IMR-90 (cell line): Measurements from ENCODE around the gene MTHFS. TPM values are rescaled to one million over a fixed set of nuclear protein-coding genes. Genes with fewer than 3 reads are reported as not detected.
A peak's percentile ranks its signal among the peaks of the same experiment; 100 is the strongest.

ENCODE experiments used
- ATAC-seq: fragments of 200-7000 bp; cut with Tn5 transposase; 2 replicates; pipeline ENCODE4 v1.9.1; 2020; ENCODE audit warnings: low read depth, mild to moderate bottlenecking, moderate library complexity
- BruUV-seq: library from RNA; stranded (reverse); fragments of 400-500 nt; replicated peaks from 2 replicates; lab custom pipeline; 2021; lab: Mats Ljungman, UMichigan
- CTCF ChIA-PET: fragments of 300-600 bp; formaldehyde crosslinking; extraction: SDS; loops from one replicate; lab custom pipeline; 2021; ENCODE audit warnings: antibody characterized with exemption; lab: Yijun Ruan, JAX
- POLR2A ChIA-PET: fragments of 300-600 bp; sonication (Branson Sonifier 250); formaldehyde crosslinking; loops from one replicate; lab custom pipeline; 2022; ENCODE audit warnings: antibody characterized with exemption; ENCODE audit not compliant: unreplicated experiment; lab: Charles Lee
- DNase-seq: peaks from one replicate; pipeline ENCODE4 v3.0.0; 2013
- H2AFZ ChIP-seq: replicated peaks from 2 replicates; pipeline ENCODE3; 2013; ENCODE audit warnings: low read length, mild to moderate bottlenecking; ENCODE audit not compliant: poor library complexity
- H2AK5ac ChIP-seq: 2 replicates; pipeline ENCODE4 v1.6.1; 2013; ENCODE audit warnings: low read depth, low read length, inconsistent platforms
- H2AK9ac ChIP-seq: replicated peaks from 2 replicates; pipeline ENCODE3; 2013; ENCODE audit warnings: mild to moderate bottlenecking, low read depth, low read length, moderate library complexity; ENCODE audit not compliant: poor library complexity
- H2BK120ac ChIP-seq: 2 replicates; pipeline ENCODE4 v1.6.1; 2013; ENCODE audit warnings: low read depth, low read length, inconsistent platforms
- H2BK15ac ChIP-seq: 3 replicates; pipeline ENCODE4 v1.6.1; 2013; ENCODE audit warnings: low read depth, low read length, inconsistent platforms
- H2BK20ac ChIP-seq: 2 replicates; pipeline ENCODE4 v1.6.1; 2013; ENCODE audit warnings: low read depth, mild to moderate bottlenecking, inconsistent platforms, low read length, moderate library complexity
- H2BK5ac ChIP-seq: 2 replicates; pipeline ENCODE4 v1.6.1; 2013; ENCODE audit warnings: mild to moderate bottlenecking, low read depth, low read length, inconsistent platforms; ENCODE audit not compliant: poor library complexity, severe bottlenecking
- H3K14ac ChIP-seq: replicated peaks from 2 replicates; pipeline ENCODE4 v1.6.1; 2013; ENCODE audit warnings: low read depth, low read length, inconsistent platforms
- H3K18ac ChIP-seq: 2 replicates; pipeline ENCODE4 v1.6.1; 2013; ENCODE audit warnings: low read depth, low read length, control low read depth
- H3K23ac ChIP-seq: 2 replicates; pipeline ENCODE4 v1.6.1; 2013; ENCODE audit warnings: low read depth, low read length, inconsistent platforms
- H3K27ac ChIP-seq: 2 replicates; pipeline ENCODE4 v1.5.1; 2013; ENCODE audit warnings: mild to moderate bottlenecking, control low read depth, low read length; ENCODE audit not compliant: insufficient read depth
- H3K27me3 ChIP-seq: 2 replicates; pipeline ENCODE4 v1.6.1; 2013; ENCODE audit warnings: low read length; ENCODE audit not compliant: control insufficient read depth, insufficient read depth
- H3K36me3 ChIP-seq: 2 replicates; pipeline ENCODE4 v1.6.1; 2013; ENCODE audit warnings: low read length, mixed read lengths; ENCODE audit not compliant: control insufficient read depth, insufficient read depth
- H3K4ac ChIP-seq: 2 replicates; pipeline ENCODE4 v1.6.1; 2013; ENCODE audit warnings: low read depth, low read length, inconsistent platforms
- H3K4me1 ChIP-seq: 2 replicates; pipeline ENCODE4 v1.6.1; 2013; ENCODE audit warnings: low read length, mixed read lengths; ENCODE audit not compliant: control insufficient read depth, insufficient read depth
- H3K4me2 ChIP-seq: 2 replicates; pipeline ENCODE4 v1.6.1; 2013; ENCODE audit warnings: low read depth, mild to moderate bottlenecking, control low read depth, low read length, moderate library complexity
- H3K4me3 ChIP-seq: 2 replicates; pipeline ENCODE4 v1.5.1; 2013; ENCODE audit warnings: low read depth, mild to moderate bottlenecking, control low read depth, low read length, moderate library complexity; ENCODE audit not compliant: insufficient read depth
- H3K56ac ChIP-seq: 2 replicates; pipeline ENCODE4 v1.6.1; 2013; ENCODE audit warnings: low read length, inconsistent platforms; ENCODE audit not compliant: insufficient read depth; ENCODE audit errors: extremely low read depth
- H3K79me1 ChIP-seq, 2 experiments: 2 replicates each; pipeline ENCODE4 v1.6.1; 2013; ENCODE audit warnings: low read length in 2 of 2, inconsistent platforms in 1 of 2, low read depth in 1 of 2
- H3K9ac ChIP-seq: 2 replicates; pipeline ENCODE4 v1.6.1; 2013; ENCODE audit warnings: low read depth, low read length, control low read depth
- H3K9me1 ChIP-seq: 2 replicates; pipeline ENCODE4 v1.6.1; 2013; ENCODE audit warnings: low read length, inconsistent platforms; ENCODE audit not compliant: insufficient read depth
- H3K9me3 ChIP-seq: 2 replicates; pipeline ENCODE4 v1.6.1; 2013; ENCODE audit warnings: low read length; ENCODE audit not compliant: control insufficient read depth, insufficient read depth
- H4K20me1 ChIP-seq: 2 replicates; pipeline ENCODE4 v1.6.1; 2013; ENCODE audit warnings: low read length, inconsistent platforms; ENCODE audit not compliant: insufficient read depth
- H4K5ac ChIP-seq: 2 replicates; pipeline ENCODE4 v1.6.1; 2013; ENCODE audit warnings: mild to moderate bottlenecking, low read depth, low read length, control low read depth
- H4K8ac ChIP-seq, 2 experiments: 2 replicates each; pipeline ENCODE4 v1.6.1; 2013; ENCODE audit warnings: low read depth in 2 of 2, low read length in 2 of 2, control low read depth in 1 of 2, inconsistent platforms in 1 of 2
- H4K91ac ChIP-seq: 2 replicates; pipeline ENCODE4 v1.6.1; 2013; ENCODE audit warnings: low read depth, low read length, inconsistent platforms; ENCODE audit not compliant: insufficient read depth
- BHLHE40 ChIP-seq: fragments of 150-350 bp; IDR thresholded peaks from 2 replicates; pipeline ENCODE4 v1.6.1; 2016; ENCODE audit warnings: mild to moderate bottlenecking, low read depth, low read length
- CEBPB ChIP-seq: IDR thresholded peaks from 2 replicates; pipeline ENCODE4 v1.6.1; 2012; ENCODE audit warnings: low read depth, low read length, improper control_type of control experiment
- CHD1 ChIP-seq: IDR thresholded peaks from 2 replicates; pipeline ENCODE4 v1.6.1; 2012; ENCODE audit warnings: low read depth, low read length, improper control_type of control experiment
- CTCF ChIP-seq: conservative IDR thresholded peaks from 2 replicates; pipeline ENCODE4 v1.5.1; 2012; ENCODE audit warnings: mild to moderate bottlenecking, low read depth, low read length, improper control_type of control experiment
- ELK1 ChIP-seq: fragments of 150-350 bp; IDR thresholded peaks from 2 replicates; pipeline ENCODE4 v1.6.1; 2016; ENCODE audit warnings: low read depth, mild to moderate bottlenecking, low read length, moderate library complexity, borderline replicate concordance
- FOS ChIP-seq: fragments of 150-350 bp; IDR thresholded peaks from 2 replicates; pipeline ENCODE4 v1.6.1; 2016; ENCODE audit warnings: low read depth, low read length
- MAFK ChIP-seq: IDR thresholded peaks from 2 replicates; pipeline ENCODE4 v1.6.1; 2012; ENCODE audit warnings: low read depth, low read length, improper control_type of control experiment
- MAZ ChIP-seq: IDR thresholded peaks from 2 replicates; pipeline ENCODE4 v1.6.1; 2012; ENCODE audit warnings: low read depth, mild to moderate bottlenecking, low read length, improper control_type of control experiment, moderate library complexity, borderline replicate concordance
- MXI1 ChIP-seq: IDR thresholded peaks from 2 replicates; pipeline ENCODE4 v1.6.1; 2012; ENCODE audit warnings: low read depth, mild to moderate bottlenecking, low read length, moderate library complexity, borderline replicate concordance
- NFE2L2 ChIP-seq: fragments of 150-350 bp; IDR thresholded peaks from 2 replicates; pipeline ENCODE4 v1.6.1; 2016; ENCODE audit warnings: low read depth, mild to moderate bottlenecking, low read length
- POLR2A ChIP-seq: IDR thresholded peaks from 2 replicates; pipeline ENCODE4 v1.6.1; 2012; ENCODE audit warnings: mild to moderate bottlenecking, low read depth, low read length
- RAD21 ChIP-seq: IDR thresholded peaks from 2 replicates; pipeline ENCODE4 v1.6.1; 2012; ENCODE audit warnings: low read length, improper control_type of control experiment
- RCOR1 ChIP-seq: IDR thresholded peaks from 2 replicates; pipeline ENCODE4 v1.6.1; 2012; ENCODE audit warnings: mild to moderate bottlenecking, low read length, improper control_type of control experiment; ENCODE audit not compliant: insufficient replicate concordance
- RFX5 ChIP-seq: IDR thresholded peaks from 2 replicates; pipeline ENCODE4 v1.8.0; 2012; ENCODE audit warnings: low read depth, mild to moderate bottlenecking, low read length, moderate library complexity
- SMC3 ChIP-seq: fragments of 150-350 bp; IDR thresholded peaks from 2 replicates; pipeline ENCODE4 v1.6.1; 2016; ENCODE audit warnings: low read depth, mild to moderate bottlenecking, antibody characterized with exemption, low read length, moderate library complexity
- USF2 ChIP-seq: fragments of 150-350 bp; IDR thresholded peaks from 2 replicates; pipeline ENCODE4 v1.6.1; 2017; ENCODE audit warnings: mild to moderate bottlenecking, antibody characterized with exemption, low read length, low read depth
- WGBS, 2 experiments: methylation state at CpG; one replicate each; pipeline versions ENCODE4 v1.1.5 to v1.1.7; 2013; ENCODE audit warnings: missing lambda C conversion rate in 2 of 2; ENCODE audit not compliant: insufficient read length in 1 of 2; ENCODE audit errors: extremely low coverage in 2 of 2; 5-methylcytosine and 5-hydroxymethylcytosine counted together
- dilution Hi-C: fragments of 300-500 bp; cut with HindIII; formaldehyde crosslinking; loops from one replicate; pipeline ENCODE4 v1.14.3; 2018; ENCODE audit warnings: low sequenced_read_pairs; ENCODE audit not compliant: unreplicated experiment
- in situ Hi-C: fragments of 300-500 bp; cut with MboI; formaldehyde crosslinking; loops from 3 replicates; pipeline ENCODE4 v1.14.3; 2019; ENCODE audit warnings: low sequenced_read_pairs, inconsistent platforms, mixed read lengths
- intact Hi-C: fragments of 100-400 bp; cut with micrococcal nuclease; formaldehyde crosslinking; loops from 2 replicates; pipeline ENCODE4 v1.10.0; 2022
- polyA plus RNA-seq, 3 experiments: library from polyadenylated mRNA; depleted of rRNA; stranded (reverse); fragments of >200 nt; gene quantifications; 2 replicates each; pipeline ENCODE4 v1.2.3, GENCODE V29; 2012; ENCODE audit warnings: low replicate concordance in 1 of 3
- total RNA-seq: library from RNA; depleted of rRNA; stranded (reverse); fragments of >200 nt; gene quantifications from 2 replicates; pipeline ENCODE4 v1.2.3, GENCODE V29; 2012

Gene MTHFS
- total and polyA plus RNA-seq, 2 of the 4 experiments (the other 2 are of a cell fraction), result 5.5 to 6.3 TPM

GRCh38 chr15:79872358-79873017 is 24.3 kb downstream of the MTHFS start:
- Histone ChIP-seq H2AK9ac (no peak overlapping the region), H3K9me1 (peaks cover 4% of the 10 kb centered on the region), H3K4me3 (no peak overlapping the region), H4K20me1 (no peaks in the 10 kb centered on the region), H3K18ac (no peak overlapping the region), H3K27ac (no peak overlapping the region), H2BK20ac (no peak overlapping the region), H4K5ac (no peak overlapping the region), H3K27me3 (no peaks in the 10 kb centered on the region), H2AFZ (no peak overlapping the region), H4K8ac (no peak overlapping the region), H3K23ac (no peak overlapping the region), H3K36me3 (peaks cover 4% of the 10 kb centered on the region; the same call in 1 of the 2 replicates), H3K4ac (no peak overlapping the region), H2AK5ac (no peak overlapping the region), H3K9me3 (no peaks in the 10 kb centered on the region; the same call in 1 of the 2 replicates), H2BK15ac (no peak overlapping the region; the same call in 2 of the 3 replicates), H3K9ac (no peak overlapping the region), H4K91ac (no peak overlapping the region), H3K56ac (no peak overlapping the region), H3K4me1 (no peaks in the 10 kb centered on the region), H3K4me2 (no peak overlapping the region), H2BK5ac (no peak overlapping the region), H2BK120ac (no peak overlapping the region), H3K79me1 (no peaks in the 10 kb centered on the region), H3K14ac (peak overlapping the region; percentile 52; the same call in 1 of the 2 replicates)
- 63% methylated on average over 3 of the region's 8 CpGs; no CpG with 5 or more reads in 1 of the 2 experiments for WGBS, 2 experiments
- no peak for ATAC-seq
- ChIA-PET POLR2A (no interaction called here), CTCF (interaction anchor here (2.3 kb wide), 1 partner anchor 19 kb away, joined by 7 read pairs; no protein-coding TSS in a partner anchor)
- TF ChIP-seq BHLHE40, result no peak
- TF ChIP-seq RCOR1, result no peak
- no peak for TF ChIP-seq MAZ
- no peak for TF ChIP-seq SMC3
- TF ChIP-seq POLR2A, result no peak
- TF ChIP-seq MAFK, result no peak
- TF ChIP-seq FOS, result no peak
- TF ChIP-seq RAD21, result no peak
- no peak for TF ChIP-seq CEBPB
- TF ChIP-seq ELK1, result no peak
- no peak for TF ChIP-seq CHD1
- no peak for TF ChIP-seq MXI1
- TF ChIP-seq NFE2L2, result no peak
- TF ChIP-seq USF2, result no peak
- no peak for TF ChIP-seq RFX5
- TF ChIP-seq CTCF, result no peak
- BruUV-seq, result no TSS peak
- peak; percentile 43 for DNase-seq
- in situ Hi-C loops, result no loop called here
- intact Hi-C loops, result no loop called here
- dilution Hi-C loops, result no loop called here
